ENCODE measurements around the gene CYP1A2. TPM values are rescaled to one million over a fixed set of nuclear protein-coding genes. Genes with fewer than 3 reads are reported as not detected.

The CYP1A2 gene
- total and polyA plus RNA-seq, 9 of the 15 experiments (the other 6 are each of a cell fraction or from before 2014, with no cell fraction given), result not detected

GRCh38 chr15:74781431-74782258 is 33.0 kb downstream of the CYP1A2 start, which contains the start of gene CSK (continued):
- no peak for TF ChIP-seq CHD7 (IDR thresholded peaks at IDR 0.05; ENCODE audit: low read depth, low read length)
- no peak for TF ChIP-seq CEBPG (CRISPR knock-in tag; IDR thresholded peaks at IDR 0.05)
- TF ChIP-seq CEBPG (tag; conservative IDR thresholded peaks at IDR 0.05 in 1 of 2, IDR thresholded peaks at IDR 0.05 in 1 of 2), result no peak
- TF ChIP-seq CLOCK (CRISPR knock-in tag; IDR thresholded peaks at IDR 0.05; ENCODE audit: borderline replicate concordance), result no peak
- TF ChIP-seq NR2C2 (CRISPR knock-in tag; IDR thresholded peaks at IDR 0.05), result no peak
- peak; percentile 3; the same call in 1 of the 2 replicates for TF ChIP-seq NR2C2 (tag; IDR thresholded peaks at IDR 0.05)
- TF ChIP-seq ESRRA (IDR thresholded peaks at IDR 0.05; ENCODE audit: borderline replicate concordance, low read depth), result no peak
- TF ChIP-seq TGIF2 (CRISPR knock-in tag; IDR thresholded peaks at IDR 0.05), result no peak
- no peak for TF ChIP-seq CAMTA2 (CRISPR knock-in tag; conservative IDR thresholded peaks at IDR 0.05)
- TF ChIP-seq HINFP (tag; conservative IDR thresholded peaks at IDR 0.05; ENCODE audit: low read depth), result no peak
- peak; percentile 80 for TF ChIP-seq RB1 (IDR thresholded peaks at IDR 0.05; ENCODE audit: low read depth)

Measured in K562 (cell line).